GM12872 (cell line): Measurements from ENCODE around the gene ERI3.

Source experiments
- CTCF ChIP-seq: IDR thresholded peaks from 3 replicates; pipeline ENCODE4 v1.5.1; 2011; ENCODE audit warnings: low read depth, mild to moderate bottlenecking, low read length, moderate library complexity; ENCODE audit not compliant: insufficient read depth

Gene ERI3

DNA sequence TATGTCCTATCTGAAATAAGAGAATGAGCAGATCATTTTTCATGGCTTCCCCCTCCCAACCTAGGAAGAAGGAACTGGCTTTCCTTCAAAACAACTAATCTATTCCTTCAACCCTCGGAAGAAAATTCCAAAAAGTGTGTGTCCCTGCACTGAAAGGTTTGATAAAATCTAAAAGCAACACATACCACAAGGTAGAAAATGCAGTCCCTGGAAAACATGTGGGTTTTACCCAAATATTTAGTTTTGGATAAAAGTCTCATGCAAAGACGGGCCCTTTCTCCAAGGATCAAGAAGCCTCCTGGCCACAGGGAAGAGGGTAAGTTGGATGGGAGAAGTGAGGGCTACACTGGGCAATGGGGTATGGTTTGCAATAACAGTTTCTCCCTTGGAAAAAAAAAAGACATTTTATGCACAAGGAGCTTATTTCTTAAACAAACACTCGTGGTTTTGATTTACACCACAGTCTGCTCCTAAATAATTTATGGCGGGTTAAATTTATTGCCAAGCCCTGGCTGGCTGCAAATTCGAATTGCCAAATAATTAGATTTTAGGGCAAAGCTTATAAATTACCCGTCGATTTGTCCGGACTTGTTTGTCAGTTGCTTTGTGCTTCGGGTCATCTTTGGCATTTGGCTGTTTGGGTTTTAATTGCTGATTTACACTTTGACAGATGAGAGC is 28.9 kb downstream of the ERI3 start:
- no peak for TF ChIP-seq CTCF

DNA sequence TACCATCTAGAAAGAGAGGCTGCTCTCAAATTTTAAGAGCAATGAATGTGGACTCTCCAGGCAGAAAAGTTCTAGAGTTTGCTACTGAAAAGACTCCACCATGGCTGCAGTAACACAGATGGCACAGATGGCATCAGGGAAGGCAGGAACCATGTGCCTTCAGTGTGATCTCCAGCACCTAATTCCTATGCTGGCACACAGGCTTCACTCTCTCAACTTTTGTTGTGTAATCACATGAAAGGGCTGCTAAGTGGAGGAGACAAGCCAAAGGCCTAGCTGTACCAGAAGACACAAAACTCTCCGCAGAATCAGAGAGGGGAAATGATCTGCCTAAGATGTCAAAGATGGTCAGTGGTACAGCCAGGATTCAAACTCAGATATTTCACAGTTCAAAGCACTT is 31.1 kb downstream of the ERI3 start:
- no peak for TF ChIP-seq CTCF

DNA sequence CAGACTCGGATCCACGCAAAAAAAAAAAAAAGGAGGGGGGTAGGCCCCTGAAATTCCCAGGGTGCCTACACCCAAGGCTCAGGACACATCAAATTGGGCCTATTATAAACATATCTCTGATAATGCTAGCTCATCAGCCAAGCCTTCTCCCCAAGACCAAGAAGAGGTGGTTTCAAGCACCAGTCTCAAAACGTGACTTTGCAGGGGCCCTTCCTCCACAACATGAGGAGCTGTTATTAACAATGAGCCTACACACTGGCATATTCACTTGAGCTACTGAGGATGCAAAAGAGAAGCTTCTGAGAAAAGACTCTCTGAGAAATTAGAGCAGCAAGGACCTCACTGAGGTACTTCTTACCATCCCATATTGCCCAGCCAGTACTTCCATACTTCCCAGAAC is 32.7 kb downstream of the ERI3 start:
- no peak for TF ChIP-seq CTCF

DNA sequence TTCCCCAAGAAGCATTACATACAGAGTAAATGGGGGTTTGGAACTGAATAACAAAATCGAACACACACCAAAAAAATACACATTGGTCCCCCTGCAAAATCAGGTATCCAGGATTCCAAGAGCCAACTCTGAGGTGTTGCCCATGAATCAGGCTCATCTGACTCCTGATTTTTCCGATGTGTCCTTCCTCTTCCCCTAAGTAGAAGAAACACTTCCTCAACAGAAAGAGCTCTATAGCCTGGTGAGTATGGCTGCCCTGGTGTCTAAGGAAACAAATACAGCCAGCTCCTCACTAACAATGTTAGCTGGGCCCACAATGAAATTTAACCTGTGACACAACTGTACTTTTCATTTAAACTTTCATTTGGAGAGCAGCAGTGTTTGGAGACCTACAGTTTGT is 33.6 kb downstream of the ERI3 start:
- TF ChIP-seq CTCF: no peak

DNA sequence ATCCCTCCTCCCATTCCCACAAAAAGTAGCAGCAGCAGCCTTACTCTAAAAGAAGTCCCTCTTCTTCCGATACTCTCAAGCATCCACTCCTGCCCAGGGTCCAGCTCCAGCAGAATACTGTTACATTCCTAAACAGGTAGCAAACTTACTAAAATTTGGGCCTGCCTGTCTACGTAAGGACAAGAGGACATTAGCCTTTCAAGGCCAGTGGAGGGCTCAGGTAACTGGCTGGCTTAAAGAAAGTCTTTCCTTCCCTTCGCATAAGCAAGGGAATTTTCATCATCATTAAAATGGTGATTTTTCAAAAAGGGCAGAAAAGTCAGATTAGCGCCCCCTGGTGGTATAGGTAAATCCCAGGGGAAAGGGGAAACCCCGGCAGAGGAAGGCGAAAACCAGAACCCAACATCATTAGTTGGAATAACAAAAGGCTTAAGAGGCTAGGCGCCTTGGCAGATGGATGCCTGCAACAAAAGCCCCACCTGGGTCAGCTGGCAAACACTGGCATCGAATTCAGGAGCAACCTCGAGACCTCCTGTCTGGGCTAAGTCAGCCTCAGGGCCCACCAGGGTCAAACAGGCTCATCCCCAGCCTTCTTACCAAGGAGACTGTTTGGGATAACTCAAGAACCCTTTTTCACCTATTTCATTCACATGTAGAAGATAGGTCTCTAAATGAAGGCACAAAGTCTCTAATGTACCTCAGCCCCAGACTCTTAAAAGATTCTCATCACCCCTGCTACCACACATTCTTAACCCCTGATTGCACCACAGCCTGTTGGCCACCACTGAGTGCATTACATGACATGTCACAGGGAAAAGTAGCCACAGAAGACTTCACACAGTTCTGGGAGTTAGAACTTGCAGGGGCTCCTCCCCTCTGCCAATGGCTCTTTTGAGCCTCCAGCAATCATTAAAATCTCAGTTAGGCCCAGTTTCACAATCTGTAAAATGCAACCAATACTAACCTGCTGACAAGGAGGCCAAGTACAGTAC is 36.7 kb downstream of the ERI3 start:
- peak; percentile 76 for TF ChIP-seq CTCF

DNA sequence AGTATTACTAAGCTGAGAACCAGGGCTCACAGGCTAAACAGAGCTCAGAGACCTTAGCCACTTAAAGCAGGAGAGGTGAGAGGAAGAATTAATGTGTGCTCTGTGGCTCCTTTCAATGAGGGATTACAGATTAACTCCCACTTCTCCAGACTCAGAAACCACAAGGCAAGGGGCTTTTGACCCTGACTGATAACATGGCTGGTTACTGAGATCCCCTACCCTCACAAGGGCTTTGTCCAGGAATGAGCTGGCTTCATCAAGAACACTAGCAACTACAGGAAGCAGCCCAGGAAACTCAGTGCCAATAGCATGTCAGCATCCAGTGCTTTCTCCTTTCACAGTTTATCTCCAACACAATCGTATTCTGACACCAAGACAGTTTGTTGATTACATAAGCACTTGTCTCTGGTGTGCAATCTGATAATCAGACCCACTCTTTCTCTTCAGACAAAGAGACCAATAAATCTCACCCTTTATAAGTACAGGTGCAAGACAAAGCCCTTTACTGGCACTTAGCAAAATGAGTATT is 38.8 kb downstream of the ERI3 start:
- TF ChIP-seq CTCF: no peak

DNA sequence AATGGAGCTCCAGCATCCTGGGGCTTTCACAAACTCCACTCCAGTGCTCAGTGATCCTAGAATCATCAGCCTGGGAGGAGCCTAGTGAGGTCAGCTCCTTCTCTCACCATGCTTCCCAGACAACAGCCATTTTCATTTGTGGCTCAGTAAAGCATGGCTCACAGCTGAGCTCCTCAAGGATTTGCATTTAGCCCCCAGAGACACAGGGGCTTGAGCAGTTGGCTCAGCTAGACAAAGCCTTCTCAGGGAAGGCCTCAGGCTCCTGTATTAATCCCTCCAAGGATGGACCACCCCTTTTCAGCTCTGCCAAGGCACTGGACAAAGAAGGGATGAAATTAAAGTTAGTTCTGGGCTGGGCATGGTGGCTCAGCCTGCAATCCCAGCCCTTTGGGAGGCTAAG is 39.5 kb downstream of the ERI3 start:
- TF ChIP-seq CTCF: no peak
